Smooth muscle cell (in vitro differentiated cells): ENCODE measurements around the gene DMRT3. TPM values are rescaled to one million over a fixed set of nuclear protein-coding genes. Genes with fewer than 3 reads are reported as not detected.

Experiments
- DNase-seq: peaks from one replicate; lab custom pipeline; 2025; ENCODE audit not compliant: unreplicated experiment; lab: John Stamatoyannopoulos, UW
- H2AFZ ChIP-seq: fragments of 200-600 bp; sonication (generic); 2 replicates; pipeline ENCODE4 v1.6.0; 2016; ENCODE audit warnings: antibody characterized with exemption, low read depth, mild to moderate bottlenecking
- H3F3A ChIP-seq: fragments of 200-600 bp; sonication (generic); 2 replicates; pipeline ENCODE4 v1.6.0; 2017; ENCODE audit warnings: antibody characterized with exemption, low read depth
- H3K27ac ChIP-seq: fragments of 200-600 bp; sonication (generic); 2 replicates; pipeline ENCODE4 v1.5.1; 2016; ENCODE audit warnings: low read depth, mild to moderate bottlenecking
- H3K27me3 ChIP-seq: fragments of 200-600 bp; sonication (generic); 2 replicates; pipeline ENCODE4 v1.6.1; 2016; ENCODE audit warnings: low read depth, mild to moderate bottlenecking
- H3K36me3 ChIP-seq: fragments of 200-600 bp; sonication (generic); 2 replicates; pipeline ENCODE4 v1.5.1; 2016; ENCODE audit warnings: low read depth
- H3K4me1 ChIP-seq: fragments of 200-600 bp; sonication (generic); 2 replicates; pipeline ENCODE4 v1.5.1; 2016; ENCODE audit warnings: low read depth
- H3K4me2 ChIP-seq: fragments of 200-600 bp; sonication (generic); 2 replicates; pipeline ENCODE4 v1.6.0; 2016; ENCODE audit warnings: mild to moderate bottlenecking
- H3K4me3 ChIP-seq: fragments of 200-600 bp; sonication (generic); 2 replicates; pipeline ENCODE4 v1.5.1; 2016; ENCODE audit warnings: mild to moderate bottlenecking
- H3K79me2 ChIP-seq: fragments of 200-600 bp; sonication (generic); 2 replicates; pipeline ENCODE4 v1.6.0; 2016; ENCODE audit warnings: low read depth, mild to moderate bottlenecking
- H3K9ac ChIP-seq: fragments of 200-600 bp; sonication (generic); 2 replicates; pipeline ENCODE4 v1.6.0; 2016; ENCODE audit warnings: low read depth
- H3K9me3 ChIP-seq: fragments of 200-600 bp; sonication (generic); replicated peaks from 2 replicates; pipeline ENCODE4 v1.5.1; 2016; ENCODE audit warnings: low read depth
- H4K20me1 ChIP-seq: fragments of 200-600 bp; sonication (generic); 2 replicates; pipeline ENCODE4 v1.6.0; 2016; ENCODE audit warnings: low read depth
- WGBS: methylation state at CpG from one replicate; pipeline ENCODE4 v1.1.7; 2016; ENCODE audit warnings: low lambda C conversion rate; 5-methylcytosine and 5-hydroxymethylcytosine counted together
- polyA plus RNA-seq: library from polyadenylated mRNA; unstranded; fragments of >200 nt; fragmentation: Nextera tagmentation; extraction: Ambion mirVana; gene quantifications from 2 replicates; pipeline ENCODE4 v1.2.1, GENCODE V29; 2016
- total RNA-seq: library from RNA; depleted of rRNA; stranded (reverse); fragments of >200 nt; gene quantifications from 2 replicates; pipeline ENCODE4 v1.2.3, GENCODE V29; 2014
- TF ChIP-seq, protein P1 (sequence below): fragments of 200-600 bp; sonication (generic); IDR thresholded peaks from 2 replicates; pipeline ENCODE4 v1.5.1; 2017; ENCODE audit warnings: borderline replicate concordance, mild to moderate bottlenecking, antibody characterized with exemption; ENCODE audit not compliant: insufficient read depth, poor library complexity, severe bottlenecking

DMRT3 gene
- total and polyA plus RNA-seq, 2 experiments from 2014 or later = not detected

- no peak overlapping the region for H3K27ac ChIP-seq
- no peaks in the 10 kb centered on the region for H3K36me3 ChIP-seq
- H3K4me3 ChIP-seq = no peak overlapping the region
- no peak for DNase-seq
- no peak overlapping the region for H2AFZ ChIP-seq
- no peaks in the 10 kb centered on the region for H3K4me1 ChIP-seq
- H3K4me2 ChIP-seq = no peak overlapping the region
- peaks cover 47% of the 10 kb centered on the region for H3K27me3 ChIP-seq
- H4K20me1 ChIP-seq = no peaks in the 10 kb centered on the region
- no peaks in the 10 kb centered on the region for H3K79me2 ChIP-seq
- no peaks in the 10 kb centered on the region for H3K9me3 ChIP-seq
- no peak overlapping the region for H3K9ac ChIP-seq
- TF ChIP-seq, protein P1, sequence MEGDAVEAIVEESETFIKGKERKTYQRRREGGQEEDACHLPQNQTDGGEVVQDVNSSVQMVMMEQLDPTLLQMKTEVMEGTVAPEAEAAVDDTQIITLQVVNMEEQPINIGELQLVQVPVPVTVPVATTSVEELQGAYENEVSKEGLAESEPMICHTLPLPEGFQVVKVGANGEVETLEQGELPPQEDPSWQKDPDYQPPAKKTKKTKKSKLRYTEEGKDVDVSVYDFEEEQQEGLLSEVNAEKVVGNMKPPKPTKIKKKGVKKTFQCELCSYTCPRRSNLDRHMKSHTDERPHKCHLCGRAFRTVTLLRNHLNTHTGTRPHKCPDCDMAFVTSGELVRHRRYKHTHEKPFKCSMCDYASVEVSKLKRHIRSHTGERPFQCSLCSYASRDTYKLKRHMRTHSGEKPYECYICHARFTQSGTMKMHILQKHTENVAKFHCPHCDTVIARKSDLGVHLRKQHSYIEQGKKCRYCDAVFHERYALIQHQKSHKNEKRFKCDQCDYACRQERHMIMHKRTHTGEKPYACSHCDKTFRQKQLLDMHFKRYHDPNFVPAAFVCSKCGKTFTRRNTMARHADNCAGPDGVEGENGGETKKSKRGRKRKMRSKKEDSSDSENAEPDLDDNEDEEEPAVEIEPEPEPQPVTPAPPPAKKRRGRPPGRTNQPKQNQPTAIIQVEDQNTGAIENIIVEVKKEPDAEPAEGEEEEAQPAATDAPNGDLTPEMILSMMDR = no peak
- no peaks in the 10 kb centered on the region for H3F3A ChIP-seq
- WGBS = 82% methylated on average over 4 of the region's 4 CpGs
Measured at GRCh38 chr9:952546-952945, 23.9 kb upstream of the DMRT3 start.

GRCh38 chr9:959105-959504, 17.4 kb upstream of the DMRT3 start:
- no peaks in the 10 kb centered on the region for H3K79me2 ChIP-seq
- no peak overlapping the region for H3K4me3 ChIP-seq
- peaks cover 73% of the 10 kb centered on the region for H3K27me3 ChIP-seq
- no peak for DNase-seq
- H3K36me3 ChIP-seq = no peaks in the 10 kb centered on the region
- H3F3A ChIP-seq = no peaks in the 10 kb centered on the region
- H3K9me3 ChIP-seq = no peaks in the 10 kb centered on the region
- no peak overlapping the region for H3K27ac ChIP-seq
- no peak overlapping the region for H3K4me2 ChIP-seq
- H3K9ac ChIP-seq = no peak overlapping the region
- H3K4me1 ChIP-seq = no peaks in the 10 kb centered on the region
- TF ChIP-seq, protein P1 = no peak
- no peak overlapping the region for H2AFZ ChIP-seq
- H4K20me1 ChIP-seq = no peaks in the 10 kb centered on the region
- WGBS = 86% methylated on average over 4 of the region's 4 CpGs

DNA sequence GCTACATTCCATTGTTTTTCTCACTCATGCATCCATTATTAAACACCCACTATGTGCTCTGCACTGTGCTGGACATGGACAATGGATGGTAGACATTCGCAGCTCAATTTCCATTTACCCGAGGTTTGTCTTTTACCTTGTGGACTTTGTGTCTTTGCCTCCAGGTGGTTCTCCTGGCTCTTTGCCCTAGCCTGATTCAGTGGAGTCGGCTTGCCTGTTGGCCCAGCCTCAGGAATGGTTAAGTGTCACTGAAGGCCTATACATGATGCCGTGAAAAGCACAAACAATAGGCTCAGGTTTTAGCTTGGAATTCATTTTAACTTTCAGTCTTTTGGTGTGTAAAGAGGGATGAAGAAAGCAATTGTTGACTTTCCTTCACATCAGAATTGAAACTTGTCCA, 16.5 kb upstream of the DMRT3 start:
- 88% methylated on average over 4 of the region's 4 CpGs for WGBS
- TF ChIP-seq, protein P1 = no peak
- peaks cover 76% of the 10 kb centered on the region for H3K27me3 ChIP-seq

GRCh38 chr9:962023-962422, 14.4 kb upstream of the DMRT3 start:
- Histone ChIP-seq H3K9ac (no peak overlapping the region), H2AFZ (no peak overlapping the region), H4K20me1 (no peaks in the 10 kb centered on the region), H3F3A (no peaks in the 10 kb centered on the region), H3K27ac (no peak overlapping the region), H3K36me3 (no peaks in the 10 kb centered on the region), H3K4me1 (peaks cover 6% of the 10 kb centered on the region), H3K27me3 (peaks cover 87% of the 10 kb centered on the region), H3K4me3 (no peak overlapping the region), H3K9me3 (no peaks in the 10 kb centered on the region), H3K4me2 (no peak overlapping the region), H3K79me2 (no peaks in the 10 kb centered on the region)
- DNase-seq = no peak
- TF ChIP-seq, protein P1 = no peak
- WGBS = 37% methylated on average over 6 of the region's 6 CpGs

More for the DNA sequence above, 16.5 kb upstream of the DMRT3 start:
- no peak overlapping the region for H3K9ac ChIP-seq
- no peaks in the 10 kb centered on the region for H3F3A ChIP-seq
- no peaks in the 10 kb centered on the region for H4K20me1 ChIP-seq
- H3K27ac ChIP-seq = no peak overlapping the region
- H2AFZ ChIP-seq = no peak overlapping the region
- no peaks in the 10 kb centered on the region for H3K36me3 ChIP-seq
- no peak overlapping the region for H3K4me3 ChIP-seq
- H3K79me2 ChIP-seq = no peaks in the 10 kb centered on the region
- H3K4me1 ChIP-seq = no peaks in the 10 kb centered on the region
- DNase-seq = no peak
- no peaks in the 10 kb centered on the region for H3K9me3 ChIP-seq
- no peak overlapping the region for H3K4me2 ChIP-seq
